Measurements from ENCODE around the gene LINC01488.

The LINC01488 gene

DNA sequence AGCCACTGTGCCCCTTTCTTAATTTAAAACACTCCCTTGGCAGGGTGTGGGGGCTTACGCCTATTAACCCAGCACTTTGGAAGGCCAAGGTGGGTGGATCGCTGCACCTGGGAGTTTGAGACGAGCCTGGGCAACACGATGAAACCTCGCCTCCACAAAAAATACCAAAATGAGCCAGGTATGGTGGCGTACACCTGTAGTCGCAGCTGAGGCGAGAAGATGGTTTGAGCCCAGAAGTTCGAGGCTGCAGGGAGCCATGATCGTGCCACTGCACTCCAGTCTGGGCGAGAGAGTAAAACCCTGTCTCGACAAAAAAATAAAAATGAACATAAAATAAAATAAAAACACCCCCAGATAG lies 45.0 kb downstream of the LINC01488 start:
- Histone ChIP-seq H3K9me3 (ENCODE audit: control insufficient read depth, insufficient read depth, low read length) (no peaks in the 10 kb centered on the region), H3K27me3 (ENCODE audit: control insufficient read depth, low read length) (no peaks in the 10 kb centered on the region), H3K9me2 (replicated peaks; ENCODE audit: control insufficient read depth, low read length) (no peaks in the 10 kb centered on the region), H3F3A (ENCODE audit: control insufficient read depth, insufficient read depth) (no peaks in the 10 kb centered on the region), H3K36me3 (ENCODE audit: control insufficient read depth, low read length) (no peaks in the 10 kb centered on the region), H3K27ac (ENCODE audit: low read depth, low read length) (no peak overlapping the region), H3K4me1 (ENCODE audit: control insufficient read depth, low read length) (no peaks in the 10 kb centered on the region), H4K20me1 (ENCODE audit: control insufficient read depth, insufficient read depth, low read depth, low read length) (no peaks in the 10 kb centered on the region), H3K4me2 (ENCODE audit: low read length) (no peak overlapping the region), H3K4me3 (ENCODE audit: low read length) (no peak overlapping the region), H3K79me2 (ENCODE audit: control insufficient read depth, low read length) (no peaks in the 10 kb centered on the region)
- TF ChIP-seq, protein P1, sequence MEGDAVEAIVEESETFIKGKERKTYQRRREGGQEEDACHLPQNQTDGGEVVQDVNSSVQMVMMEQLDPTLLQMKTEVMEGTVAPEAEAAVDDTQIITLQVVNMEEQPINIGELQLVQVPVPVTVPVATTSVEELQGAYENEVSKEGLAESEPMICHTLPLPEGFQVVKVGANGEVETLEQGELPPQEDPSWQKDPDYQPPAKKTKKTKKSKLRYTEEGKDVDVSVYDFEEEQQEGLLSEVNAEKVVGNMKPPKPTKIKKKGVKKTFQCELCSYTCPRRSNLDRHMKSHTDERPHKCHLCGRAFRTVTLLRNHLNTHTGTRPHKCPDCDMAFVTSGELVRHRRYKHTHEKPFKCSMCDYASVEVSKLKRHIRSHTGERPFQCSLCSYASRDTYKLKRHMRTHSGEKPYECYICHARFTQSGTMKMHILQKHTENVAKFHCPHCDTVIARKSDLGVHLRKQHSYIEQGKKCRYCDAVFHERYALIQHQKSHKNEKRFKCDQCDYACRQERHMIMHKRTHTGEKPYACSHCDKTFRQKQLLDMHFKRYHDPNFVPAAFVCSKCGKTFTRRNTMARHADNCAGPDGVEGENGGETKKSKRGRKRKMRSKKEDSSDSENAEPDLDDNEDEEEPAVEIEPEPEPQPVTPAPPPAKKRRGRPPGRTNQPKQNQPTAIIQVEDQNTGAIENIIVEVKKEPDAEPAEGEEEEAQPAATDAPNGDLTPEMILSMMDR (IDR thresholded peaks at IDR 0.05; ENCODE audit: low read depth, low read length, poor library complexity, severe bottlenecking), result no peak
- no peak for TF ChIP-seq EZH2phosphoT487 (IDR thresholded peaks at IDR 0.05; ENCODE audit: borderline replicate concordance, low read length)

- TF ChIP-seq, protein P1 (IDR thresholded peaks at IDR 0.05; ENCODE audit: low read depth, low read length, poor library complexity, severe bottlenecking), result no peak
- no peak for TF ChIP-seq EZH2phosphoT487 (IDR thresholded peaks at IDR 0.05; ENCODE audit: borderline replicate concordance, low read length)
- Histone ChIP-seq H3K79me2 (ENCODE audit: control insufficient read depth, low read length) (no peaks in the 10 kb centered on the region), H3K9me2 (replicated peaks; ENCODE audit: control insufficient read depth, low read length) (no peaks in the 10 kb centered on the region), H3K4me1 (ENCODE audit: control insufficient read depth, low read length) (no peaks in the 10 kb centered on the region), H3K36me3 (ENCODE audit: control insufficient read depth, low read length) (no peaks in the 10 kb centered on the region), H4K20me1 (ENCODE audit: control insufficient read depth, insufficient read depth, low read depth, low read length) (no peaks in the 10 kb centered on the region), H3K4me3 (ENCODE audit: low read length) (no peak overlapping the region), H3K27me3 (ENCODE audit: control insufficient read depth, low read length) (no peaks in the 10 kb centered on the region), H3K4me2 (ENCODE audit: low read length) (no peak overlapping the region), H3K9me3 (ENCODE audit: control insufficient read depth, insufficient read depth, low read length) (no peaks in the 10 kb centered on the region), H3K27ac (ENCODE audit: low read depth, low read length) (no peak overlapping the region), H3F3A (ENCODE audit: control insufficient read depth, insufficient read depth) (no peaks in the 10 kb centered on the region)
Observed at GRCh38 chr11:69529001-69529400, 47.5 kb downstream of the LINC01488 start.

DNA sequence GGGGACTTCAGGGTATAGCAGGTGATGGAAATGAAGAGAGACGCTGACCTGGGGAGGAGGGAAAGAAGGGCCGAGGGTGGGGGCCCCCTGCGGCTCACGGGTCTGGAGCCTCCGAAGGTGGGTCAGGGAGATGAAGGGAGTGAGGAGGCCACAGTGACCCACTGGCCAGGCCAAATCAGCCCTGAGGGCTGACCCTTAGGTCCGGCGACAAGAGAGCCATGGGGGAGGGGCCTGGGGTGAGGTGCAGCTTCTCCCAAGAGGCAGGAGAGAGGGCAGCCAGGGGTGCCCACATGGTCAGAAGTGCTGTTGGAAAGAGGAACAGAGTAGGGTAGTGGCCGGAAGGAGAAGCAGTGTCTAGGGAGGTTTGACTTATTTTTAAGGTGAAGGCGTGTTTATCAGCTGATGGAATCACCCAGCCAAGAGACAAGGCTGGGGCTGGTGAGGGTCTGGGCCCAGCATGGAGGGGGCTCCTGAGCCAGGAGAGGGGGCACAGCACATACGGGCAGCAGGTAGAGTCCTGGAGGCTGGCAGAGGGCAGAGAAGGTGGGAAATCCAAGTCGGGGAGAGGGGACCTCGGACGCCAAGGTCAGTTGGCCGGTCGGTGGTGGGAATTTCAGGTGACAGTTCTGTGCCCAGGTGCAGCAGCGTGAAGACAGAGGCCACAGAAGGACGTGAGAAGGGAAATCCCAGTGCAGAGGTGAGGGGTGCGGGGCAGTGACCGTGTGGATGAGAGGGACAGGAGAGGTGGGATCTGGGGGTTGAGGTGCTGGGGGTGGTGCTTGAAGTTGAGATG lies 49.0 kb downstream of the LINC01488 start:
- no peak overlapping the region for H3K4me2 ChIP-seq (ENCODE audit: low read length)
- no peaks in the 10 kb centered on the region for H3K36me3 ChIP-seq (ENCODE audit: control insufficient read depth, low read length)
- no peaks in the 10 kb centered on the region for H4K20me1 ChIP-seq (ENCODE audit: control insufficient read depth, insufficient read depth, low read depth, low read length)
- H3K4me3 ChIP-seq (ENCODE audit: low read length), result no peak overlapping the region
- no peak for TF ChIP-seq EZH2phosphoT487 (IDR thresholded peaks at IDR 0.05; ENCODE audit: borderline replicate concordance, low read length)
- TF ChIP-seq, protein P1 (IDR thresholded peaks at IDR 0.05; ENCODE audit: low read depth, low read length, poor library complexity, severe bottlenecking), result no peak
- H3K27me3 ChIP-seq (ENCODE audit: control insufficient read depth, low read length), result no peaks in the 10 kb centered on the region
- no peaks in the 10 kb centered on the region for H3F3A ChIP-seq (ENCODE audit: control insufficient read depth, insufficient read depth)
- H3K9me2 ChIP-seq (replicated peaks; ENCODE audit: control insufficient read depth, low read length), result no peaks in the 10 kb centered on the region
- no peak overlapping the region for H3K27ac ChIP-seq (ENCODE audit: low read depth, low read length)
- H3K4me1 ChIP-seq (ENCODE audit: control insufficient read depth, low read length), result no peaks in the 10 kb centered on the region
- no peaks in the 10 kb centered on the region for H3K79me2 ChIP-seq (ENCODE audit: control insufficient read depth, low read length)
- no peaks in the 10 kb centered on the region for H3K9me3 ChIP-seq (ENCODE audit: control insufficient read depth, insufficient read depth, low read length)

Measured in DOHH2 (cell line).